Measurements from ENCODE around the gene ANO2.
"Not testable (repeated sequence)": the region's sequence is repeated elsewhere in the genome, so short reads cannot be mapped to it uniquely, and the experiment has no call there.

The ANO2 gene

GRCh38 chr12:5830111-5830510 lies 114.9 kb downstream of the ANO2 start:
- Histone ChIP-seq H3K4me3 (replicated peaks; ENCODE audit: low read depth, low read length) (no peak overlapping the region), H3K36me3 (ENCODE audit: control insufficient read depth, insufficient read depth, low read length) (no peaks in the 10 kb centered on the region), H3K27me3 (replicated peaks; ENCODE audit: control insufficient read depth, insufficient read depth, low read length) (no peaks in the 10 kb centered on the region)
- no peak for TF ChIP-seq CTCF (IDR thresholded peaks at IDR 0.05; ENCODE audit: insufficient read depth, low read length, poor library complexity, severe bottlenecking)
- no peak for DNase-seq (ENCODE audit: extremely low read depth, insufficient read length)

GRCh38 chr12:5827591-5827990 lies 117.5 kb downstream of the ANO2 start:
- H3K4me3 ChIP-seq (replicated peaks; ENCODE audit: low read depth, low read length): no peak overlapping the region
- DNase-seq (ENCODE audit: extremely low read depth, insufficient read length): no peak
- no peaks in the 10 kb centered on the region for H3K27me3 ChIP-seq (replicated peaks; ENCODE audit: control insufficient read depth, insufficient read depth, low read length)
- TF ChIP-seq CTCF (IDR thresholded peaks at IDR 0.05; ENCODE audit: insufficient read depth, low read length, poor library complexity, severe bottlenecking): no peak
- no peaks in the 10 kb centered on the region for H3K36me3 ChIP-seq (ENCODE audit: control insufficient read depth, insufficient read depth, low read length)

- not testable (repeated sequence) for DNase-seq (ENCODE audit: extremely low read depth, insufficient read length); H3K27me3 ChIP-seq (replicated peaks; ENCODE audit: control insufficient read depth, insufficient read depth, low read length); H3K4me3 ChIP-seq (replicated peaks; ENCODE audit: low read depth, low read length); H3K36me3 ChIP-seq (ENCODE audit: control insufficient read depth, insufficient read depth, low read length)
Measured at GRCh38 chr12:5825761-5826160, 119.3 kb downstream of the ANO2 start.

- H3K4me3 ChIP-seq (replicated peaks; ENCODE audit: low read depth, low read length); DNase-seq (ENCODE audit: extremely low read depth, insufficient read length); H3K36me3 ChIP-seq (ENCODE audit: control insufficient read depth, insufficient read depth, low read length); H3K27me3 ChIP-seq (replicated peaks; ENCODE audit: control insufficient read depth, insufficient read depth, low read length): not testable (repeated sequence)
Measured at GRCh38 chr12:5818877-5819276, 126.2 kb downstream of the ANO2 start.

GRCh38 chr12:5817246-5817645 lies 127.8 kb downstream of the ANO2 start:
- Histone ChIP-seq H3K4me3 (replicated peaks; ENCODE audit: low read depth, low read length) (no peak overlapping the region), H3K27me3 (replicated peaks; ENCODE audit: control insufficient read depth, insufficient read depth, low read length) (no peaks in the 10 kb centered on the region; the same call in 1 of the 2 replicates), H3K36me3 (ENCODE audit: control insufficient read depth, insufficient read depth, low read length) (no peaks in the 10 kb centered on the region)
- no peak for DNase-seq (ENCODE audit: extremely low read depth, insufficient read length)
- TF ChIP-seq CTCF (IDR thresholded peaks at IDR 0.05; ENCODE audit: insufficient read depth, low read length, poor library complexity, severe bottlenecking): no peak

GRCh38 chr12:5809586-5809985 lies 135.5 kb downstream of the ANO2 start:
- TF ChIP-seq CTCF (IDR thresholded peaks at IDR 0.05; ENCODE audit: insufficient read depth, low read length, poor library complexity, severe bottlenecking): no peak
- H3K27me3 ChIP-seq (replicated peaks; ENCODE audit: control insufficient read depth, insufficient read depth, low read length): 0 out of 2 replicates have a peak, but pooled peaks cover 2% of the 10 kb centered on the region
- DNase-seq (ENCODE audit: extremely low read depth, insufficient read length): no peak
- H3K4me3 ChIP-seq (replicated peaks; ENCODE audit: low read depth, low read length): no peak overlapping the region
- H3K36me3 ChIP-seq (ENCODE audit: control insufficient read depth, insufficient read depth, low read length): no peaks in the 10 kb centered on the region

- Histone ChIP-seq H3K36me3 (ENCODE audit: control insufficient read depth, insufficient read depth, low read length) (no peaks in the 10 kb centered on the region), H3K27me3 (replicated peaks; ENCODE audit: control insufficient read depth, insufficient read depth, low read length) (peaks cover 2% of the 10 kb centered on the region; the same call in 1 of the 2 replicates), H3K4me3 (replicated peaks; ENCODE audit: low read depth, low read length) (no peak overlapping the region)
- DNase-seq (ENCODE audit: extremely low read depth, insufficient read length): no peak
- no peak for TF ChIP-seq CTCF (IDR thresholded peaks at IDR 0.05; ENCODE audit: insufficient read depth, low read length, poor library complexity, severe bottlenecking)
Measured at GRCh38 chr12:5808981-5809380, 136.1 kb downstream of the ANO2 start.

Data from GM06990 (cell line).